ENCODE data around the gene TTC1.

TTC1 gene

DNA sequence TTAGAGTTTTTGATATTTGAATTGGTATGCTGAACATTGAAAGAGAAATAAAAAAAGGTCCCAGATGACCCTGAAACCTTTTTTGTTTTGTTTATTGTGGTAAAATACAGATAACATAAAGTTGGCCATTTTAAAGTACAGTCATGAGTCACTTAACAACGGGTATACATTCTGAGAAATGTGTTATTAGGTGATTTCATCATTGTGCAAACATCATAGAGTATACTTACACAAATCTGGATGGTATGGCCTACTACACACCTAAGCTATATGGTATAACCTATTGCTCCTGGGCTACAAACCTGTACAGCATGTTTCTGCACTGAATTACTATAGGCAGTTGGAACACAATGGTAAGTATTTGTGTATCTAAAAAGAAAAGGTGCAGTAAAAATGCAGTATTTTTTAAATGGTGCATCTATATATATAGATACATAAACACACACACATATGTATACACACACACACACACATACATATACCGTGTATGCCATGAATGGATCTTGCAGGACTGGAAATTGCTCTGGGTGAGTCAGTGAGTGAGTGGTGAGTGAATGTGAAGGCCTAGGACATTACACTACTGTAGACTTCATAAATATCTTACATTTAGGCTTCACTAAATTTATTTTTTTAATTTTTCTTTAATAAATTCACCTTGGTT lies 31.0 kb downstream of the TTC1 start:
- no peak for DNase-seq (ENCODE audit: extremely low read depth, low read depth)
- no peak overlapping the region for H3K4me3 ChIP-seq (replicated peaks; ENCODE audit: low read depth, low read length)
- TF ChIP-seq, protein P1, sequence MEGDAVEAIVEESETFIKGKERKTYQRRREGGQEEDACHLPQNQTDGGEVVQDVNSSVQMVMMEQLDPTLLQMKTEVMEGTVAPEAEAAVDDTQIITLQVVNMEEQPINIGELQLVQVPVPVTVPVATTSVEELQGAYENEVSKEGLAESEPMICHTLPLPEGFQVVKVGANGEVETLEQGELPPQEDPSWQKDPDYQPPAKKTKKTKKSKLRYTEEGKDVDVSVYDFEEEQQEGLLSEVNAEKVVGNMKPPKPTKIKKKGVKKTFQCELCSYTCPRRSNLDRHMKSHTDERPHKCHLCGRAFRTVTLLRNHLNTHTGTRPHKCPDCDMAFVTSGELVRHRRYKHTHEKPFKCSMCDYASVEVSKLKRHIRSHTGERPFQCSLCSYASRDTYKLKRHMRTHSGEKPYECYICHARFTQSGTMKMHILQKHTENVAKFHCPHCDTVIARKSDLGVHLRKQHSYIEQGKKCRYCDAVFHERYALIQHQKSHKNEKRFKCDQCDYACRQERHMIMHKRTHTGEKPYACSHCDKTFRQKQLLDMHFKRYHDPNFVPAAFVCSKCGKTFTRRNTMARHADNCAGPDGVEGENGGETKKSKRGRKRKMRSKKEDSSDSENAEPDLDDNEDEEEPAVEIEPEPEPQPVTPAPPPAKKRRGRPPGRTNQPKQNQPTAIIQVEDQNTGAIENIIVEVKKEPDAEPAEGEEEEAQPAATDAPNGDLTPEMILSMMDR (IDR thresholded peaks at IDR 0.05; ENCODE audit: low read depth, low read length, missing control alignments), result no peak

DNA sequence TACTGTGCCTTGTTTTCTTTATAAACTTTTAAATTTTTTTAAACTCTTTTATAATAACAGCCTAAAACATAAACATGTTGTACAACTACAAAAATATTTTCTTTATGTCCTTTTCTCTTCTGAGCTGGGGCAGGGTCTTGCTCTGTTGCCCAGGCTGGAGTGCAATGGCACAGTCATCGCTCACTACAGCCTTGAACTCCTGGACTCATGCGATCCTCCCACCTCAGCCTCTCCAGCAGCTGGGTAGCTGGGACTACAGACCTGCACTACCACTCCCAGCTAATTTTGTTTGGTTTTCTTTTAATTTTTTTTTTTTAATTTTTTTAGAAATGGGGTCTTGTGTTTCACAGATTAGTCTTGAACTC lies 31.5 kb downstream of the TTC1 start:
- DNase-seq (ENCODE audit: extremely low read depth, low read depth), result no peak
- TF ChIP-seq, protein P1 (IDR thresholded peaks at IDR 0.05; ENCODE audit: low read depth, low read length, missing control alignments), result no peak
- H3K4me3 ChIP-seq (replicated peaks; ENCODE audit: low read depth, low read length), result no peak overlapping the region

DNA sequence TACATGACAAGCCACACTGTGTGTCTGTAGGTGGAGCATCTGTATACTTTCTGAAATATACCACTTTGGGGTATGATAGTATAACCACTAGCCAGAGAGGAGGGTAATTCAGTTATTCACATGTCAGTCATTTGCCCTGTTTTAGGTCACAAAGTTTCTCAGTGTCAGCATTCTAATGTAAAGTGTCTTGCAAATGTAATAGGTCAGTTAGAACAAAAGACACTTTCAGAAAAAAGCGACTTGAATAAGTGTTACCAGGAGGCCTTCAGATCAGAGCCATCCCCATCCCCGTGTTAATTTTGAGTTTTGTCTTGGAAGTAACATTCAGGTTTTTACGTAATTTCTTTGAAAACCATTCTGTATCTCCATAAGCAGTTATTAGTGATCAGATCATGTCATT lies 33.7 kb downstream of the TTC1 start:
- DNase-seq (ENCODE audit: extremely low read depth, low read depth), result no peak
- TF ChIP-seq, protein P1 (IDR thresholded peaks at IDR 0.05; ENCODE audit: low read depth, low read length, missing control alignments), result no peak
- H3K4me3 ChIP-seq (replicated peaks; ENCODE audit: low read depth, low read length), result no peak overlapping the region

DNA sequence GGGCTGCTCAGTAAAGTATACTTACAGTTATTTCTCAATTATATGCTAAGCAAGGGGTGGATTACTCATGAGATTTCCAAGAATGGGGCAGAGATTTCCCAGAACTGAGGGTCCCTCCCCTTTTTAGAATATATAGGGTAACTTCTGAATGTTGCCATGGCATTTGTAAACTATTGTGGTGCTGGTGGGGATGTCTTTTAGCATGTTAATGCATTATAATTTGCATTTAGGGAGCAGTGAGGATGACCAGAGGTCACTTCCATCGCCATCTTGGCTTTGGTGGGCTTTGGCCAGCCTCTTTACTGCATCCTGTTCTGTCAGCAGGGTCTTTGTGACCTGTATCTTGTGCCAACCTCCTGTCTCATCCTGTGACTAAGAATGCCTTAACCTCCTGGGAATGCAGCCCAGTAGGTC lies 35.5 kb downstream of the TTC1 start:
- no peak for DNase-seq (ENCODE audit: extremely low read depth, low read depth)
- TF ChIP-seq, protein P1 (IDR thresholded peaks at IDR 0.05; ENCODE audit: low read depth, low read length, missing control alignments), result no peak
- no peak overlapping the region for H3K4me3 ChIP-seq (replicated peaks; ENCODE audit: low read depth, low read length)

DNA sequence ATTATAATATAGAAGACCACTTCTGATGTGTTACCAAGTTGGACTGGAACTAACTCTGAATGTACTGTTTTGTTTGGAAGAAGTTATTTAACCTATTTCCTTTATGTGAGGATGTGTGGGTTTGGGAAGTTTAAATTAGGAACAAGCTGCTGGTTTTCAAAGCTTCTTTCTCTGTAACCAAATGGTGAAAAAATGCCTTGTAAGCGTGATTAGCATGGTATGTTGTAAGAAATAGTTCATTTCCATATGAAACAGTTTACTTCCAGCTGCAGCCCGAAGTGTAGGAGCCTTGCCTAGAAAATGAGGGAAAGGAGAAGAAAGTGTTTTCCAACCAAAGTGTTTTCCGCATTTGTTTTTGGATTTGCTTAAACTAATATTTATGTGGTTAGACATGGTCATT lies 36.0 kb downstream of the TTC1 start:
- TF ChIP-seq, protein P1 (IDR thresholded peaks at IDR 0.05; ENCODE audit: low read depth, low read length, missing control alignments), result no peak
- no peak overlapping the region for H3K4me3 ChIP-seq (replicated peaks; ENCODE audit: low read depth, low read length)
- DNase-seq (ENCODE audit: extremely low read depth, low read depth), result no peak

DNA sequence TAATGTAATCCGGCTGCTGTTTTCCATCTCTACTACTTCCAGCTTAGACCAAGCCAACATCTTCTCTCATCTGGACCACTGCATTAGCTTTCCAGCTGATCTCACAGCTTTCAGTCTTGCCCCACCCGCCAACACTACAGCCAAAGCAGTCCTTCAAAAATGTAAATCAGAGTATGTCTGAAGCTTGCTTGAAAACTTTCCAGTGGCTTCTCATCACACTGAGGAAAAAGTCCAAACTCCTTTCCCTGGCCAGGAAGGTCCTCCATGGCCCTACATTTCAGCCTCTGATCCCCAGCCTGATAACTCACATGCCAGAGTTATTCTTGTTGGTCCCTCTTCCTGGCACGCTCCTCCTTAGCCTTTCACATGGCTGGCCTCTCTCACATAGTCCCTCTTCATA lies 38.5 kb downstream of the TTC1 start:
- TF ChIP-seq, protein P1 (IDR thresholded peaks at IDR 0.05; ENCODE audit: low read depth, low read length, missing control alignments), result no peak
- H3K4me3 ChIP-seq (replicated peaks; ENCODE audit: low read depth, low read length), result no peak overlapping the region
- no peak for DNase-seq (ENCODE audit: extremely low read depth, low read depth)

DNA sequence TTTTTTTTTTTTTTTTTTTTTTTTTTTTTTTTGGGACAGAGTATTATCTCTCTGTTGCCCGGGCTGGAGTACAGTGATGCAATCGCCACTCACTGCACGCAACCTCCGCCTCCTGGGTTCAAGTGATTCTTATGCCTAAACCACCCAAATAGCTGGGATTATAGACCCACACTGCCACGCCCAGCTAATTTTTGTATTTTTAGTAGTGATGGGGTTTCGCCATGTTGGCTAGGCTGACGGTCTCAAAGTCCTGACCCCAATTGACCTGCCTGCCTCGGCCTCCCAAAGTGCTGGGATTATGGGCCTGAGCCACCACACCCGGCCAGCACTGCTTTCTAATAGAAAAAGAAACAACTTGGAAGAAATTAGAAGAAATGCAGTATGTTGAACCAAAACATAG lies 39.2 kb downstream of the TTC1 start:
- DNase-seq (ENCODE audit: extremely low read depth, low read depth), result no peak
- no peak overlapping the region for H3K4me3 ChIP-seq (replicated peaks; ENCODE audit: low read depth, low read length)
- TF ChIP-seq, protein P1 (IDR thresholded peaks at IDR 0.05; ENCODE audit: low read depth, low read length, missing control alignments), result no peak

All from HFF-Myc (cell line).